ENCODE data around the gene LIN9. TPM values are rescaled to one million over a fixed set of nuclear protein-coding genes. Genes with fewer than 3 reads are reported as not detected.

Gene LIN9
- total and polyA plus RNA-seq, 2 donors from 2014 or later, result 0.73 to 2.7 TPM

DNA sequence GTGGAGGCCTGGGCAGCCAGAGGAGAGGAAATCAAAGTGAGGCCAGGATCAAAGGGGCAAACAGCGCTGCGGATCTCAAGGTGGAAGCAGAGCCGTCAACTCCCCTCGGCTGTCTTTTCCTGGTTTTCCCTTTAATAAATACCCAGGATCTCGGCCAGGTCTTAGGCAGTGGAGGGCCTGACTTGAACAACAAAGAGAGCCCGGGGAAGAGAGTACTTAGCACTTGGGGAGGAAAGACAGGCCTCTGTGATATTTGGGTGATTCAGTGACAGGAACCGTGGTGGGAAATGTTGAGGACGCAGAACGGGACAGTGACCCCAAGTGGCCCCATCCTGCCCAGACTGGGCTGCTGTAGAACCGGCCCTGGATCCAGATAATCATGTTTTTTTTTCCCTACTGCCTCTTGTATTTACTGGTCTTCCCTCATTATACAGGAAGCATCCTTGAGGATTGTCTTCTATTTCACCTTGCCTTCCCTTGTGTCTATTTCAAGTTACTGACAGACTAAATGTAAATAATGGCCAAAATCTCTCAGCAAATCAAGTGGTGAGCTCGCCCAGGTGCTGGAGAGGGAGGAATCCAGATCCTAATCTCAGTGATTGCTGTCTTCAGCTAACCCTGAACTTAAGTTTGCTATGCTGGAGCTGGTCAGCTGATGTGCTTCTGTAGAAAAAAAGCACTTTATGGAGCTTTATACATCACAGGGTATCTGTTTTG lies 88.3 kb downstream of the LIN9 start:
- no peaks in the 10 kb centered on the region for H3K9me3 ChIP-seq (ENCODE audit: control insufficient read depth in 2 of 3, insufficient read depth in 1 of 3, low read length in 3 of 3)
- FAIRE-seq (no peak), DNase-seq (no peak)
- H3K27ac ChIP-seq (ENCODE audit: low read depth in 2 of 2, low read length in 2 of 2), result no peak overlapping the region
- H3K4me1 ChIP-seq (ENCODE audit: control insufficient read depth in 2 of 3, insufficient read depth in 2 of 3, low read depth in 1 of 3, low read length in 3 of 3), result no peaks in the 10 kb centered on the region
- no peak overlapping the region for H3K4me3 ChIP-seq (ENCODE audit: low read length in 3 of 3)
- H3K9ac ChIP-seq (ENCODE audit: low read length in 3 of 3), result no peak overlapping the region
- peaks cover 5% of the 10 kb centered on the region for H3K27me3 ChIP-seq (ENCODE audit: control insufficient read depth, insufficient read depth, low read length)
- no peak for TF ChIP-seq CTCF (IDR thresholded peaks at IDR 0.05; ENCODE audit: borderline replicate concordance, extremely low read depth, insufficient read depth)
- H3K36me3 ChIP-seq (ENCODE audit: control insufficient read depth in 2 of 3, insufficient read depth in 3 of 3, low read length in 3 of 3), result no peaks in the 10 kb centered on the region
- intact Hi-C loops (cut with DNase I), result no loop called here

- intact Hi-C loops (cut with DNase I), result no loop called here
- no peak for TF ChIP-seq CTCF (IDR thresholded peaks at IDR 0.05; ENCODE audit: borderline replicate concordance, extremely low read depth, insufficient read depth)
- FAIRE-seq, result no peak
Observed at GRCh38 chr1:226217273-226217672, 91.7 kb downstream of the LIN9 start.

DNA sequence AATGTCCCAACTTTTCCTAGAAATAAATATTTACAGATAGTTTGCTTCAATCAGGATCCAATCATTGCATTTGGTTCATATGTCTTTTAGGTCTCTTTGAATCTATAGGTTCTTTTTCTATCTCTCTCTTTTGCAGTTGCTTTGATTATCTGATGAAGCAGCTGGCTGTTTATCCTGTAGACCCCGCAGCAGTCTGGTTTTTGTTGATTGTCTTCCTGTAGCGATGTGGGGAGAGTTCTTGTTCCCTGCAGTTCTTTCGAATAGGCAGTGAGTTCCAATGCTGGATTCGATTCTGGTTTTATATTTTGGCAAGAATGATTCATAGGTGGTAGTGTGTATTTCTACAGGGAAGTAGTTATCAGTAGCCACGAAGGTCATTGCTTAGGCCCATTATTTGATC lies 92.9 kb downstream of the LIN9 start:
- Histone ChIP-seq H3K36me3 (ENCODE audit: control insufficient read depth in 2 of 3, insufficient read depth in 3 of 3, low read length in 3 of 3) (no peaks in the 10 kb centered on the region), H3K4me1 (ENCODE audit: control insufficient read depth in 2 of 3, insufficient read depth in 2 of 3, low read depth in 1 of 3, low read length in 3 of 3) (no peaks in the 10 kb centered on the region), H3K27ac (ENCODE audit: low read depth in 2 of 2, low read length in 2 of 2) (no peak overlapping the region), H3K4me3 (ENCODE audit: low read length in 3 of 3) (no peak overlapping the region), H3K27me3 (ENCODE audit: control insufficient read depth, insufficient read depth, low read length) (no peaks in the 10 kb centered on the region), H3K9ac (ENCODE audit: low read length in 3 of 3) (no peak overlapping the region), H3K9me3 (ENCODE audit: control insufficient read depth in 2 of 3, insufficient read depth in 1 of 3, low read length in 3 of 3) (no peaks in the 10 kb centered on the region)
- no peak for DNase-seq
- TF ChIP-seq CTCF (IDR thresholded peaks at IDR 0.05; ENCODE audit: borderline replicate concordance, extremely low read depth, insufficient read depth), result no peak
- intact Hi-C loops (cut with DNase I), result no loop called here
- FAIRE-seq, result no peak

More at GRCh38 chr1:226217273-226217672, 91.7 kb downstream of the LIN9 start:
- Histone ChIP-seq H3K4me1 (ENCODE audit: control insufficient read depth in 2 of 3, insufficient read depth in 2 of 3, low read depth in 1 of 3, low read length in 3 of 3) (no peaks in the 10 kb centered on the region), H3K4me3 (ENCODE audit: low read length in 3 of 3) (no peak overlapping the region), H3K9ac (ENCODE audit: low read length in 3 of 3) (no peak overlapping the region), H3K27me3 (ENCODE audit: control insufficient read depth, insufficient read depth, low read length) (no peaks in the 10 kb centered on the region), H3K36me3 (ENCODE audit: control insufficient read depth in 2 of 3, insufficient read depth in 3 of 3, low read length in 3 of 3) (no peaks in the 10 kb centered on the region), H3K27ac (ENCODE audit: low read depth in 2 of 2, low read length in 2 of 2) (no peak overlapping the region), H3K9me3 (ENCODE audit: control insufficient read depth in 2 of 3, insufficient read depth in 1 of 3, low read length in 3 of 3) (no peaks in the 10 kb centered on the region)
- DNase-seq, result no peak

DNA sequence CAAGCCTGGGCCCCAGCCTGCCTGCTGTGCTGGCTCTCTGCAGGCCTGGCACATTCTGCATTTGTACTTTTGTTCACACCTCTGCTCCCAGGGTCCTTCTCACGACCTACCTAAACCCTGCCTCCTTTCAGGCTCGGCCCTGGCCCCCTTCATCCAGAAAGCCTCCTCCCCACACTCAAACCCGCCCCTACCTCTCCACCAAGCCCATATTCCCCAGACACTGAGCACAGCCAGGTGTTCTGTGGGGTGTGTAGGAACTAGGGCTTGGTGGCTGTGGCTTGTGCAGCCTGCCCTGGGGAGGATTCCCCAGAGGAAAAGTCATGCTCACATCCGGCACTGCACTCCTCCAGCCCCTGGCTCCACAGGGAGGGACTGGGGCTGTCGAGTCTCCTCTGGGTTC lies 93.7 kb downstream of the LIN9 start:
- no peak for FAIRE-seq
- no peak for DNase-seq
- Histone ChIP-seq H3K4me1 (ENCODE audit: control insufficient read depth in 2 of 3, insufficient read depth in 2 of 3, low read depth in 1 of 3, low read length in 3 of 3) (no peaks in the 10 kb centered on the region), H3K9me3 (ENCODE audit: control insufficient read depth in 2 of 3, insufficient read depth in 1 of 3, low read length in 3 of 3) (no peaks in the 10 kb centered on the region), H3K36me3 (ENCODE audit: control insufficient read depth in 2 of 3, insufficient read depth in 3 of 3, low read length in 3 of 3) (no peaks in the 10 kb centered on the region), H3K9ac (ENCODE audit: low read length in 3 of 3) (no peak overlapping the region), H3K4me3 (ENCODE audit: low read length in 3 of 3) (no peak overlapping the region), H3K27ac (ENCODE audit: low read depth in 2 of 2, low read length in 2 of 2) (no peak overlapping the region), H3K27me3 (ENCODE audit: control insufficient read depth, insufficient read depth, low read length) (no peaks in the 10 kb centered on the region)
- TF ChIP-seq CTCF (IDR thresholded peaks at IDR 0.05; ENCODE audit: borderline replicate concordance, extremely low read depth, insufficient read depth), result no peak
- intact Hi-C loops (cut with DNase I), result no loop called here
